GM18502 (cell line): ENCODE data around the gene NACC2.

Experiments
- ATAC-seq: cut with Tn5 transposase; IDR thresholded peaks from one replicate; pipeline ENCODE4 v1.9.1; 2021; ENCODE audit warnings: mild to moderate bottlenecking; ENCODE audit not compliant: unreplicated experiment, poor library complexity

NACC2 gene

DNA sequence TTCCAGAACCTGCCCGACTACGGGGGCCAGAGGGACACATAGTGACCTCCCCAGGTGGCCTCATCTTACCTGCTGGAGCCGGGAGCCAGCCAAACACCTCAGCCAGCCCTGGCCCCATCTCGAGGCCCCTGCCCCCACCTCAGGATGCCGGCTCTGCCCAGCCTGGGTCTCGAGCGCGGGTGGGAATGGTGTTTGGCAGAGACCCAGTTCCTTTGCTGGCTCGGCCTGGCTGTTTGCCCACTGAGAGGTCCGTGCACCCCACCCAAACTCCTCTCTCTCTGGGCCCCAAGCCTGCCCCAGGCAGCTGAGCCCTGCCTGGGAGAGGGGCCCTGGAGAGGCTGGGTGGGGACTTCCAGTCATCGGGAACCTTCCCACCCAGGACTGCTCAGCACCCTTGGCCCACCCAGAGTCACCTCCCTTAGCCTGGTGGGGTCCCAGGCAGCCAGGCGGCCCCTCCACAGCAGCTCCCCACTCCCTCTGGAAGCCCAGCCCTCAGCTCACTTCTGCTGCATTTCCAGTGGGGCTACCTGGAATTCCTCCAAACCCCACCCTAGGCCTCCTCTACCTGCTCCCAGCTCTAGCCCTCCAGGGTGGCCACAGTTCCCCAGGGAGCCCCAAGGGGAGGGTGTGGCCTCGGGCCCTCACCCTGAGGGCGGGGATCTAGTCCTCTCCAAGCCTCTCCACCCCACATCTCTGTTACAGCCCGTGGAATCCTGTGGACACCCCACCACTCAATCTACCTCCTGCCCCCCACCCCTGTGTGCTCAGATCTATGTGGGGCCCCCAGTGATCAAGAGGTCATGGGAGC, 91.5 kb downstream of the NACC2 start:
- no peak for ATAC-seq

- ATAC-seq: no peak
Measured at GRCh38 chr9:136002881-136003280, 92.2 kb downstream of the NACC2 start.

DNA sequence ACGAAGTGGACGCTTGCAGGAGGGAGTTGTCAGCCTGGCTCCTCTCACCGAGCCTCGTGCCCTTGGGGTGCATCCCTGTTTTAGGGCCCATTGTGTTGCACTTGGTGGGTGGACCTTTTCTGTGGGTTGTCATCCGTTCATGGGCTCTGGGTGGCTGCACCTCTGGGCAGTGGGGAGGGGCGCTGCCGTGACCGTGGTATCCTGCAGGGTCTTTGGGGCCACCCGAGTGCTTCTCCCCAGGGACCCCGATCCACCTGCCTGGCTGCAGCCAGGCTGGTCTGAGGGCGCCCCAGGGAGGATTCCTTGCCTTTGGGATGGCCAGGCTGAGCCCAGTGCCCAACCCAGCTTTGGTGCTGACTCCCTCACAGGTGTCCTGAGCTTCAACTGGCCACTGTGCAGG, 92.9 kb downstream of the NACC2 start:
- no peak for ATAC-seq

GRCh38 chr9:136001231-136001630, 93.9 kb downstream of the NACC2 start:
- ATAC-seq: no peak

DNA sequence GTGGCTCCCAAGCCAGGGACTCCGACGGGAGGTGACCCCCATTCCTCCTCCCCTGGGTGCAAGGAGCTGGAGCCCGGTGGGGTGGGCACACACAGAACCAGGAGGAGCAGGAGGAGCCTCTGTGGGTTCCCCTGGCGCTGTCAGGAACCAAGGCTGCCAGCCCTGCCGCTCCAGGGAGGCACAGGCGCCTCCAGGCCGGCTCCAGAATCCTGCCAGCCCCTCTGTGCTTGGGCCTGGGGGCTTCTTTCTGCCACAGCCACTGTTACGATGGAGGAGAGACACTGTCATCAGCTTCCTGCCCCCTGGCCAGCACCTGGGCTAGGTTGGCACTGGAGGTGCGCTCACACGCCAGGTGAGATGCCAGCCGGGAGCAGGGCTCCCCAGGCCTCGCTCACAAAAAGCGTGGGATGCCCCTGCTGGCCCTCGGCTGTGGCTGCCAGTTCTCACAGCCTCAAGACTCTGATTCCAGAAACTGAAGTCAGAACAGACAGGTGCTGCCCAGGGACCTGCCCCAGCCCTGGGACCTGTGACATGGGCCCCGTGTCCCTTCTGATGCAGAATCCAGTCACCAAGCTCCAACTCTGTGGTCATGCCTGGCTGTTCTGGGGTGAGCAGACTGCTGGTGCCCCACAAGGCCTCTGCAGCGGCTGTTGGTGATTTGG, 96.5 kb downstream of the NACC2 start:
- ATAC-seq: no peak

GRCh38 chr9:135998016-135998380, 97.1 kb downstream of the NACC2 start:
- no peak for ATAC-seq

- no peak for ATAC-seq
Measured at GRCh38 chr9:135997090-135998015, 97.7 kb downstream of the NACC2 start.

DNA sequence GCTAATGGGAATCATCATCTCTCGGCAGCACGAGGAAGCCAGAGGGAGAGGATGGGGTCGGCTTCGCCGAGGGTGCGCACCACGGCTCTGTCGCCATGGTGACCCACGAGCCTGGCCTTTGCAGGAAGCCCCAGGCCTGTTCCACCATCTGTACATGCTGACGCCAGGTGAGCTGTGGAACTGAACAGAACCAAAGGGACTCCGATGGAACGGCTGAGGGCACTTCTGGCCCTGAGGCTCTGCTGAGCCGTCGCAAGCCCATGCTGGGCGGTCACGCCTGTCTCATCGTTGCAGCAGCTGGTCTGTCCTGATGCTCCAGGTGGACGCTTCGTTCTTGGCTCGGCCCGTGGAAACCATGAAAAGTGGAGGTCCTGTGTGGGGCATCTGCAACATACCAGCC, 99.3 kb downstream of the NACC2 start:
- no peak for ATAC-seq

DNA sequence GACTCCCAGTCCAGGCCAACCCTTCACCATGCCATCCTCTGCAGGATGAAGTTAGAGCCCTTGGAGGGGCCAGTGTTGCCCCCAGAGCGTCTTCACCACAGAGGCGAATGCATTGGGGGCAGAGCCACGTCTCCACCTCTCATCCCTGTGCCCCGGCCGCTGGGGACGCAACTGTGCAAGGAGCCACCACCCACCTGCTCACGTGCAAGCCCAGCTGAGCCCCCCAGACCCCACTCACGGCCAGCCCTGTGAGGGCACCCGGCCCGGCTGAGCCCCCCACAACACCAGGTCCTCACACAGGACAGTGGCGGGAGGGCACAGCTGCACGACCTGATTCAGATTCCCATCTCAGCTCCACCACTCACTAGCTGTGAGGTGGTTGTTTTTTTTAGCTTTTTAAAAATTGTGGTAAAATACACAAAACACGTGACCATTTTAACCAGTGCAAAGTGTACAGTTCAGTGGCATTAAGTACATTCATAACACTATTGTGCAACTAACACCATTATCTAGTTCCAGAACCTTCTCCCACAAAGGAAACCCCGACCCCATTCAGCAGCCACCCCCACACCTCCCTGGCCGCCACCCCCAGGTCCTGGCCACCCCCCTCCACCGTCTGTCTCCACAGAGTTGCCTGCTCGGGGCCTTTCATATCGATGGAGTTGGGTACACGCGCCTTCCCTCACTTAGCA, 100.4 kb downstream of the NACC2 start:
- ATAC-seq: no peak

DNA sequence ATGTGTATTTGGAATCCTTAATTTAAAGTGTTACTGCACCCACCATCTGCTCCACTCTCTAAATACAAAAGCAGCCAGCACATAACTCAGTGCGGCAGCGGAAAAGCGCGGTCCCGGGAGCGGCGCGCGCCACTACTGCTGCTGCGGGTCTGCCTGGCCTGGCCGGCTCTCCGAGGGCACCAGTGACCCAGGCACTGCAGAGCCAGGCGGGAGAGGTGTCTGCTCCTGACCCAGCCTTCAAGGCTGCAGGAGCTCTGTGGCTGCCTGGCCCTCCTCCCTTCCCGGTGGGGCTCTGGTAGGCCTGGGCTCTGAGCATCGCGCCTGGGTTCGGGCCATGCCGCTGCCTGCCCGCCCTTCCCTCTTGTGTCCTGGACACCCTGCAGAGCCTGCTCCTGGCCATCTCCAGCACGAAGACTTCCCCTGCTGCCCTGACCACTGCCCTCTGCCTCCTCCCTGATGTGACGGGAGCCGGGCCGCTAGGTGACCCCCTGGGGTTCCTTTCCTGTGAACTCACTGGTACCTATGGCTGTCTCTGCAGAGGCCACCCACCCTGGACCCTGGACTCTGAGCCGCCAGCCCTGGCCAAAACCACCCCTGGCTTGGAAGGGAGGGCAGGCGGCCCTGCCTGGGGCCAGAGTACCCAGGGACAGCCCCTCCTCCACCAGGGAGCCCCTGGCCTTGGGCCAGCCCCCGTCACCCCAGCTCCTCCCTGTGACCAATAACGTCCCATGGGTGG, 101.2 kb downstream of the NACC2 start:
- ATAC-seq: no peak

GRCh38 chr9:135993409-135993742, 101.7 kb downstream of the NACC2 start:
- no peak for ATAC-seq

DNA sequence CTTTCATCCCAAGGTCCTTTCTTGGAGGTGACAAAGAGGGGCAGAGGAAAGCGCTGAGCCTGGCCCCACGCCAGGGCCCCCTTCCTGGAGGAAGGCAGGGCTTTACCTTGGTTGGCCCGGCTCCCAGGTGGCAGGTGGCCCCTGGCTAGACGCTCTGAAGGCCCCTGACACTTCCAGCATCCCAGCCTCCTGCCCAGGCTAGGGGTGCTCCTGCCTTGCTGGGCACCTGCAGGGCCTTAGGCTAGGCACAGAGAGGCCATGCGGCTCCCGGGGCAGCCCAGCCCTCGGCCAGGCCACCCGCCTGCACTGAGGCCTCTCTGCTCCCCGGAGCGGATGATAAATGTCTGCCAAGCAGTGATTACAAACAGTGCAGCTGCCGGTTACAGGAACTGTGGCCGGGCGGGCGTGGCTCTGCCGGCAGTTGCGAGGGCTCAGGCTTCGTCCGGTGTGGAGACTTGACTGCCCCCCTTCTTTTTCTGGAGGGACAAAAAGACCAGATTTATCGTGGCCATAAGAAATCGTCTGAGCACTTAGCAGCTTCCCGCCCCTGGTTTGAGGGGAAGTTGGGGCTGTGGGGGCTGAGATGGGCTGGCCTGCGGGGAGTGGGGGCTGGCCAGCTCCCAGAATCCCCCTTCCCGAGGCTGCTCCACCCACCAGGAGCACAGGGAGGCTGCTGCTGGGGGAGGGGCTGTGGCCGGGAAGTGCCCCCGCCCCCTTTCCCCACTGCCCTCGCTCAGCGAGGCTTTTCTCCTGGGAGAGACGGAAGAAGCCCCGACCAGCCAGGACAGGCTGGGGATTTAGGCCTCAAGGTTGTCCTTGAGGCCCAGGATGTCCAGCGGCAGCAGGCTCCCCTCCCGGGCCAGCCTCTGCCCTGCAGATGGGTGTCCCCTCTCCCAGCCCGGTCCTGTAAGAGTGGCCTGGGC, 102.3 kb downstream of the NACC2 start:
- no peak for ATAC-seq

- no peak for ATAC-seq
Measured at GRCh38 chr9:135991771-135992170, 103.3 kb downstream of the NACC2 start.

GRCh38 chr9:135990468-135991429, 104.3 kb downstream of the NACC2 start:
- no peak for ATAC-seq

- ATAC-seq: no peak
Measured at GRCh38 chr9:135989722-135990467, 105.2 kb downstream of the NACC2 start.

- no peak for ATAC-seq
Measured at GRCh38 chr9:135989157-135989556, 105.9 kb downstream of the NACC2 start.

- no peak for ATAC-seq
Measured at GRCh38 chr9:135988493-135988892, 106.6 kb downstream of the NACC2 start.
